Uterus (tissue), 4 donors: ENCODE measurements around the gene MET. TPM values are rescaled to one million over a fixed set of nuclear protein-coding genes. Genes with fewer than 3 reads are reported as not detected.
"Not testable (repeated sequence)": the region's sequence is repeated elsewhere in the genome, so short reads cannot be mapped to it uniquely, and the experiment has no call there.

Experiments
- DNase-seq, 2 donors: peaks; one replicate each; pipeline ENCODE4 v3.0.0-alpha.2; 2019 to 2020
- H3K27ac ChIP-seq, 2 donors: fragments of 200-600 bp; sonication (generic); 1 replicate in 1 of 2; 2 replicates in 1 of 2; pipeline ENCODE4 v1.5.1; 2016 to 2018
- H3K27me3 ChIP-seq, 2 donors: fragments of 200-600 bp; sonication (generic); one replicate each; pipeline ENCODE4 v1.5.1; 2018 to 2019; ENCODE audit warnings: control low read depth in 1 of 2
- H3K36me3 ChIP-seq, 2 donors: fragments of 200-600 bp; sonication (generic); one replicate each; pipeline ENCODE4 v1.5.1; 2019; ENCODE audit warnings: control low read depth in 1 of 2
- H3K4me1 ChIP-seq, 2 donors: fragments of 200-600 bp; sonication (generic); one replicate each; pipeline ENCODE4 v1.5.1; 2018 to 2019; ENCODE audit warnings: control low read depth in 1 of 2
- H3K4me3 ChIP-seq, 2 donors: fragments of 200-600 bp; sonication (generic); 1 replicate in 1 of 2; 2 replicates in 1 of 2; pipeline ENCODE4 v1.5.1; 2018 to 2019; ENCODE audit warnings: mild to moderate bottlenecking in 1 of 2
- H3K9me3 ChIP-seq, 2 donors: fragments of 200-600 bp; sonication (generic); one replicate each; pipeline ENCODE4 v1.5.1; 2019; ENCODE audit warnings: control low read depth in 1 of 2
- CTCF ChIP-seq, 4 experiments: fragments of 200-600 bp in 2 of 4; fragments of 450-650 bp in 2 of 4; sonication (generic) in 2 of 4; IDR thresholded peaks; one replicate each; pipeline ENCODE4 v1.5.1; 2016 to 2019; ENCODE audit warnings: antibody characterized with exemption in 4 of 4, mild to moderate bottlenecking in 2 of 4, moderate library complexity in 1 of 4
- POLR2A ChIP-seq, 2 donors: fragments of 450-650 bp; IDR thresholded peaks; one replicate each; pipeline ENCODE4 v1.6.1; 2016; ENCODE audit warnings: antibody characterized with exemption in 2 of 2, mild to moderate bottlenecking in 1 of 2, moderate library complexity in 1 of 2
- intact Hi-C: fragments of 100-400 bp; cut with DNase I; formaldehyde crosslinking; loops from one replicate; pipeline ENCODE4 v1.15.1; 2023; ENCODE audit warnings: low total_unique reads
- total RNA-seq, 4 donors: library from RNA; depleted of rRNA in 3 of 4; stranded (reverse); fragments of >200 nt in 3 of 4; gene quantifications; one replicate each; pipeline versions ENCODE4 v1.1.0 to v1.2.4, GENCODE V29; 2014 to 2023
- donor health status: DM: yes; HTN: yes; CAD: no.

The MET gene
- total RNA-seq, 4 donors from 2014 or later: 13.8 to 37.2 (median 35.6) TPM

GRCh38 chr7:116717137-116717536 is 45.1 kb downstream of the MET start:
- Histone ChIP-seq H3K4me1 (no peaks in the 10 kb centered on the region), H3K27ac (no peak overlapping the region), H3K4me3 (no peak overlapping the region), H3K9me3 (no peaks in the 10 kb centered on the region), H3K36me3 (no peaks in the 10 kb centered on the region), H3K27me3 (no peaks in the 10 kb centered on the region)
- DNase-seq: no peak
- TF ChIP-seq POLR2A (IDR thresholded peaks at IDR 0.05): no peak
- no peak for TF ChIP-seq CTCF (IDR thresholded peaks at IDR 0.05)
- intact Hi-C loops: no loop called here

- H3K9me3 ChIP-seq, H3K36me3 ChIP-seq, H3K4me3 ChIP-seq, intact Hi-C loops, DNase-seq, H3K4me1 ChIP-seq, H3K27ac ChIP-seq, H3K27me3 ChIP-seq: not testable (repeated sequence)
Measured at GRCh38 chr7:116723959-116724529, 52.0 kb downstream of the MET start.

GRCh38 chr7:116724560-116725231 is 52.7 kb downstream of the MET start:
- no peaks in the 10 kb centered on the region for H3K27me3 ChIP-seq
- H3K9me3 ChIP-seq: no peaks in the 10 kb centered on the region
- no peaks in the 10 kb centered on the region for H3K4me1 ChIP-seq
- TF ChIP-seq CTCF (IDR thresholded peaks at IDR 0.05) (no peak), POLR2A (IDR thresholded peaks at IDR 0.05) (no peak)
- H3K27ac ChIP-seq: no peak overlapping the region
- DNase-seq: no peak
- H3K4me3 ChIP-seq: no peak overlapping the region
- H3K36me3 ChIP-seq: no peaks in the 10 kb centered on the region
- intact Hi-C loops: no loop called here

- Histone ChIP-seq H3K4me1 (no peaks in the 10 kb centered on the region), H3K27me3 (no peaks in the 10 kb centered on the region), H3K27ac (no peak overlapping the region), H3K36me3 (no peaks in the 10 kb centered on the region), H3K4me3 (no peak overlapping the region), H3K9me3 (no peaks in the 10 kb centered on the region)
- intact Hi-C loops: no loop called here
- DNase-seq: no peak
- TF ChIP-seq CTCF (IDR thresholded peaks at IDR 0.05): no peak
- no peak for TF ChIP-seq POLR2A (IDR thresholded peaks at IDR 0.05)
Measured at GRCh38 chr7:116726149-116726548, 54.2 kb downstream of the MET start.

- no peak for DNase-seq
- Histone ChIP-seq H3K9me3 (no peaks in the 10 kb centered on the region), H3K4me1 (no peaks in the 10 kb centered on the region), H3K27me3 (no peaks in the 10 kb centered on the region), H3K27ac (no peak overlapping the region), H3K4me3 (no peak overlapping the region), H3K36me3 (no peaks in the 10 kb centered on the region)
- TF ChIP-seq POLR2A (IDR thresholded peaks at IDR 0.05): no peak
- TF ChIP-seq CTCF (IDR thresholded peaks at IDR 0.05): no peak
- intact Hi-C loops: no loop called here
Measured at GRCh38 chr7:116726713-116727431, 54.9 kb downstream of the MET start.
